ENCODE measurements around the gene IFNL2.

DNA sequence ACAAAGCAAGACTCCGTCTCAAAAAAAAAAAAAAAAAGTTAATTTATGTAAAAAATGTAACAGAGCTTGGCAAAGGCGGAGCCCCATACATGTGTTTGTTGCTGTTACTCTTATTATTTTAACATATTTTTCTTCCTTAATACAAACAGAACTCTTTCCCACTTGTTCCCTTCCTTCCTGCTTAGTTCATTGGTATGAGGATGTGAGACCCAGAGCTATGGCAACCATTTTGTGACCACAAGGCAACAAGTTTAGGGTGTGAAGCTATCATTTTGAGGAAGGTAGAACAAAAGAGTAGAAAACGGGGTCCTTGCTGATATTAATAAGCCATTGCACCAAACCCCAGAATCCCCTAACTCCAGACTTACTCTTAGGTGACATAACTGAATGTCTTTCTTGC lies 33.4 kb downstream of the IFNL2 start:
- no peak for TF ChIP-seq EZH2 (IDR thresholded peaks at IDR 0.05)
- TF ChIP-seq POLR2AphosphoS5 (IDR thresholded peaks at IDR 0.05; ENCODE audit: borderline replicate concordance, low read depth, low read length) = no peak
